KBM-7 (cell line): Measurements from ENCODE around the gene UNC5A.
A peak's percentile ranks its signal among the peaks of the same experiment; 100 is the strongest.
"Not testable (repeated sequence)": the region's sequence is repeated elsewhere in the genome, so short reads cannot be mapped to it uniquely, and the experiment has no call there.

Experiments used
- DNase-seq: peaks from one replicate; pipeline ENCODE4 v3.0.0-alpha.2; 2015
- in situ Hi-C: fragments of 300-500 bp; cut with MboI; formaldehyde crosslinking; loops from 2 replicates; pipeline ENCODE4 v1.14.3; 2020; ENCODE audit warnings: low sequenced_read_pairs, low pct_unique_long_range_greater_than_20kb, mixed read lengths

The UNC5A gene

DNA sequence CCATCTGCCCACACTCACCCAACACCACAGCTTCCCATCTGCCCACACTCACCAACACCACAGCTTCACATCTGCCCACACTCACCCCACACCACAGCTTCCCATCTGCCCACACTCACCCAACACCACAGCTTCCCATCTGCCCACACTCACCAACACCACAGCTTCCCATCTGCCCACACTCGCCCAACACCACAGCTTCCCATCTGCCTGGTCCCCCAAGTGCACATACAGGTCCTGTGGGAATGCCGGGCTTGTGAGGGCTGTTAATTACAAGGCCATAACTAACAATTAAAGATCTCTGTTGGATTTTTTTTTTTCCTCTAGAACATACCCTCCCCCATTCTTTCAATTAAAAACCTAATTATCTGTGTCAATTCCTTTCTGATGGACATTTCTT is 62.7 kb downstream of the UNC5A start:
- in situ Hi-C loops, DNase-seq: not testable (repeated sequence)

DNA sequence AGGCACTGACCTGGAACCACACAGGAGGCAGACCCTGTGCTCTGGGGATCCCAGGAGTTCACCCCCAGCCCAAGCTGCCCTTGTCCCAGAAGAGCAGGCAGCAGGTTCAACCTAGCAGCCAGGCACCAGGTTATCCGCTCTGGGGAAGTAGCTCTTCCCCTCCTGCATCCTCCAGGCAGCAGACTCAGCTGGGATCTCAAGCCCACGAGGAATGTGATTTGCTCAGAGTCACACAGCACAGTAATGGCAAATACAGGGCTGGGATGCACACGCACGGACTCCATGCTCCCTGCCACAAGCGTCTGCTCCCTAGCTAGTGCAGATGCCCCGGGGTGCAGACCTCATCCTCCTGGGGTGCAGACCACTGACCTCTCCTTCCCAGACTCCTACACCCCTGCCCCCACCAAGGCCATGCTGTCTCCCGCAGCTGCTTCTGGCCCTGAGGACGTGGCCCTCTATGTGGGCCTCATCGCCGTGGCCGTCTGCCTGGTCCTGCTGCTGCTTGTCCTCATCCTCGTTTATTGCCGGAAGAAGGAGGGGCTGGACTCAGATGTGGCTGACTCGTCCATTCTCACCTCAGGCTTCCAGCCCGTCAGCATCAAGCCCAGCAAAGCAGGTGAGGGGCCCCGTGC is 63.3 kb downstream of the UNC5A start:
- DNase-seq = no peak
- in situ Hi-C loops = no loop called here

DNA sequence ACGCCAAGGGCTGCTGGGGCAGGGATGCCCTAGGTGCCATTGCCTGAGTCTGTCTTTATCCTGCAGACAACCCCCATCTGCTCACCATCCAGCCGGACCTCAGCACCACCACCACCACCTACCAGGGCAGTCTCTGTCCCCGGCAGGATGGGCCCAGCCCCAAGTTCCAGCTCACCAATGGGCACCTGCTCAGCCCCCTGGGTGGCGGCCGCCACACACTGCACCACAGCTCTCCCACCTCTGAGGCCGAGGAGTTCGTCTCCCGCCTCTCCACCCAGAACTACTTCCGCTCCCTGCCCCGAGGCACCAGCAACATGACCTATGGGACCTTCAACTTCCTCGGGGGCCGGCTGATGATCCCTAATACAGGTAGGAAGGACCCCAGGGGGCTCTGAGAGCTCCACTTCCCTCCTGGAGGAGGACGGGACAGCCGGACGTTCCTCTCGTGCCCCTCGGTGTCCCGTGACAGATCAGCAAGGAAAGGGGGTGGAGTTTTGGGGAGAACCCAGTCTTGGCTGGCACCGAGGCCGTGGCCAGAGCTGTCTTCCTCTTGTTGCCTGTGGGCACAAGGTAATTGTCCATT is 63.9 kb downstream of the UNC5A start:
- DNase-seq = no peak
- in situ Hi-C loops = no loop called here

DNA sequence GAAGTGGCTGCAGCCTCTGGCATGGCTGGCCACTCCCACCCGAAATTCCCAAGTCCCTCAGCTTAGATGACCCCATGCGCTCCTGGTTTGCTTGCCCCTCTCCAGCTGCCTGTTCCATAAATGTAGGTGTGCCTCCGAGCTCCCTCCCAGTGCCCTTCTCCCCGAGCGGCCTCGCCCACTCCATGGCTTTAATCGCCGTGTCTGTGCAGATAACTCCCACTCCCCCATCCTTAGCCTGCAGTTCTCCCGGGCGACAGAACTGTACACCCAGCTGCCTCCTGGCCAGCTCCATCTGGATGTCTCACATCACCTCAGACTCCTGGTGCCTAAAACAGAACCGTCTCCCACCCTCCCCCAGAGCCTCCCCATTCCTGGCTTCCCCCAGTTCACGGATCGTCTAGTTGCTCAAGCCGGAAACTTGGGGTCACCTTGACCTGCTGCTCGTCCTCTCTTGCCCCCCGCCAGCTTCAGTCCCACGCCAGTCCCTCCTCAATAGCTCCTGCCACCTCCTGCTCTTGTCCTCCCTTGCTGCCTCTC is 64.7 kb downstream of the UNC5A start:
- in situ Hi-C loops = no loop called here
- no peak for DNase-seq

DNA sequence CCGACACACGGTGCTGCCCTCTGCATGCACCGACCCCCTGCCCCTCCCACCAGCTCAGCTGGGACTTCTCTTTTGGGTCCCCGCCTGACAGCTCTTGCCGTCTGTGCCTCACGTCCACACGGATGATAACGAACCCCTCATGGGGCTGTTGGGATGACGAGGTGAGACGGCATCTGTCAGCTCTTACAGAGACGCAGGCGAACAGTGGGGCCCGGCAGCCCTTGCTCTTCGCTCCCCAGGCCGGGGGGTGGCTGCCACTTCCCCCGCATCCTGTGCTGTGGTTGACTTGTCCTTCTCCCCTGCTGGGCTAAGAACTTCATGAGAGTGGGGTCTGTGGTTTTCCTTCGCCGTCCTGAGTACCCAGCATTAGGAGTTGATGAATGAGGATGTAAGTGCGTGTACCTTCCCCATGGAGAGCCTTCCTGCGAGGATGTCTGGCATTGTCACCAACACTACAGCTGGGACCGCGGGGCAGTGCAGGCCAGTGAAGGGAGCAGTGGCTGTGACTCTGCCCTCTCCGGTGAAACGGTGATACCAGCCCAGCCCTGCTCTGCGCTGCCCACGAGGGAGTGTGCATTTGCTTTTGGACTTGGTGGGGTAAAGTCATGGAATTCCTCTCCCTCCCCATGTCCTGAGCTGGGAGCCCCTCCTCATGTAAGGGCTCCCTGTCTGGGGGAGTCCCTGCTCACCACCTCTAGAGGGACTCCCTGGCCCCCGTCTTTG is 65.6 kb downstream of the UNC5A start:
- DNase-seq = peak; percentile 84
- in situ Hi-C loops = no loop called here

DNA sequence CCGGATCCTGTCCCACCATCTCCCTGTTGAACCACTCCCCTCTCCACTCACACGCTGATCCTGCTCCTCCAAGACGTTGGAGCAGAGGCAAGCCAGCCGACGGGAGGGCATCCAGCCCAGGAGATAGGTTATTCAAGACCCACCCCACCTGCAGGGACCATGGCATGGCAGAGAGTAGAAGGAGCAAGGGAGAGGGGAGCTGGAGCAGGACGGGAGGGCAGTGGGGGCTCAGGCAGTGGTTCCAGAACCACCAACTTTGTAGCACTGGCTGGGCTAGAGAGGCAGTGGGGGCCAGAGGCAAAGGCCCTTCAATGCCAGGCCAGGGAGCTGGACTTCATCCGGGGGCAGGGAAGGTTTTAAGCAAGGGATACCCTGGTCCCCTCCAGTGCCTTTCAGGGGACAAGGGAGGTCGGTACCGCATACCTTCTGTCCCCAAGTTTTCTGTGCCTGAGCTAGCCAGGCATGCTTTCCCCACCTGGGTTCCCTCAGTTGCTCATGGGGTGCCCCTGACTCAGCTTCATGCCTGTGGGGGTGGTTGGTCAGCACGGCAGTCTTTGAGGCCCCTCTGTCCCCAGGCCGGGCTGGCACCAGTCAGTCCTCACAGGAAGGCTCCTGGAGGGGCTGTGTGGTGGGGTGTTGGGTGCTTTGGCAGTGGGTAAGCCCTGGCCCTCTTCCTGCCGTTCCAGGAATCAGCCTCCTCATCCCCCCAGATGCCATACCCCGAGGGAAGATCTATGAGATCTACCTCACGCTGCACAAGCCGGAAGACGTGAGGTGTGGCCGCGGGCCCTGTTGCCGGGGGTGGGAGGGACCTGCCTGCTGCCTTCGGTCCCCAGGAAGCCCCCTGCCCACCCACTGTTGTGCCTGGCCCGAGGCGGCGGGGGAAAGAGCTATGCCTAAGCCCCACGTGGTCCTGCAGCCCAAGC is 66.4 kb downstream of the UNC5A start:
- no peak for DNase-seq
- in situ Hi-C loops = no loop called here

DNA sequence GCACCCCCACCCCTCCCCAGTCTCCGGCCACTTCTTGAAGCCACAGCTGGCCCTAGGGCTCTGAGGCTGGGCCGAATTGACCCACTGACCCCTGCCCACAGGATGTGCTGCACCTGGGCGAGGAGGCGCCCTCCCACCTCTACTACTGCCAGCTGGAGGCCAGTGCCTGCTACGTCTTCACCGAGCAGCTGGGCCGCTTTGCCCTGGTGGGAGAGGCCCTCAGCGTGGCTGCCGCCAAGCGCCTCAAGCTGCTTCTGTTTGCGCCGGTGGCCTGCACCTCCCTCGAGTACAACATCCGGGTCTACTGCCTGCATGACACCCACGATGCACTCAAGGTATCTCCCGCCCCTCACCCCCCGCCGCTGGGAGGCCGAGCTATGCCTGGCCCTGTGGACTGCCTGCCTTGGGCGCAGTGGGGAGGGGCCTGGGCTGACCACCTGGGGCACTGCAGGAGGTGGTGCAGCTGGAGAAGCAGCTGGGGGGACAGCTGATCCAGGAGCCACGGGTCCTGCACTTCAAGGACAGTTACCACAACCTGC is 67.5 kb downstream of the UNC5A start:
- in situ Hi-C loops = no loop called here
- no peak for DNase-seq

DNA sequence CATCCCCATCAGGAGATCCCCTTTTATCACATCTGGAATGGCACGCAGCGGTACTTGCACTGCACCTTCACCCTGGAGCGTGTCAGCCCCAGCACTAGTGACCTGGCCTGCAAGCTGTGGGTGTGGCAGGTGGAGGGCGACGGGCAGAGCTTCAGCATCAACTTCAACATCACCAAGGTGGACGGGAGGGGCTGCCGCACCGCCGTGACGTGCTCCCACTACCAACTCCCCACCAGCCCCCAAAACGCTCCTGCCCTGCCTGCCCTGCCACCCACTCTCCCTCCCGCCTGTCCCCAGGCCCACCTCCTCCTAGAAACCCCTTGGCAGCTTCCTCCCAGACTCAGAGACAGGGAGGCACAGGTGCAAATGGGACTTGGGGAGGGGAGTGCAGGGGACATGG is 68.1 kb downstream of the UNC5A start:
- no peak for DNase-seq
- in situ Hi-C loops = no loop called here

DNA sequence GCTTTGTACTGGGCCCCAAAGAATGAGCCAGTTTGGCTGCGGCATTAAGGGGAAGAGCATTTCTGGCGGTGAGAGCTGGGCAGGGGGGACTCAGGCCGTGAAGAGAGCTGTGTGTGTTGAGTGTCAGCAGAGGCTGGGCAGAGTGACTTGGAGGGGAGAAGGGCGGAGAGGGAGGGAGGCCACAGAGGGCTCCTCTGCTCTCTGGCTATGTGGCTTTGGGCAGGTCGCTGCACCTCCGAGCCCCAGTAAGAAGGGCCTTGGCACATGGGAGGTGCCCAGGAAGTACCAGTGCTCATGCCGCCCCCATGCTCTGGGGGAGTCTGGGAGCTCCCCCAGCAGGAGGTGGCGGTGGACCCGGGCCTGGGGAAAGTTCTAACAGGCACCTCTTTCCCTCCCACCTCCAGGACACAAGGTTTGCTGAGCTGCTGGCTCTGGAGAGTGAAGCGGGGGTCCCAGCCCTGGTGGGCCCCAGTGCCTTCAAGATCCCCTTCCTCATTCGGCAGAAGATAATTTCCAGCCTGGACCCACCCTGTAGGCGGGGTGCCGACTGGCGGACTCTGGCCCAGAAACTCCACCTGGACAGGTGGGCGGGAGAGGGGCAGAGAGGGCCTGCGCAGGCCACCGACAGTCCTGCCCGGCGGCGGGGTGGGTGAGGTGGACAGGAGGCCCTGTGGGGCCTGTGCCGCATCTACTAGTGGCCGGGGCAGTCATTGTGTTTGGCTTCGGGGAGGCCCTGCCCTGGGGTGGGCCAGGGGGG is 68.7 kb downstream of the UNC5A start:
- no peak for DNase-seq
- in situ Hi-C loops = no loop called here

DNA sequence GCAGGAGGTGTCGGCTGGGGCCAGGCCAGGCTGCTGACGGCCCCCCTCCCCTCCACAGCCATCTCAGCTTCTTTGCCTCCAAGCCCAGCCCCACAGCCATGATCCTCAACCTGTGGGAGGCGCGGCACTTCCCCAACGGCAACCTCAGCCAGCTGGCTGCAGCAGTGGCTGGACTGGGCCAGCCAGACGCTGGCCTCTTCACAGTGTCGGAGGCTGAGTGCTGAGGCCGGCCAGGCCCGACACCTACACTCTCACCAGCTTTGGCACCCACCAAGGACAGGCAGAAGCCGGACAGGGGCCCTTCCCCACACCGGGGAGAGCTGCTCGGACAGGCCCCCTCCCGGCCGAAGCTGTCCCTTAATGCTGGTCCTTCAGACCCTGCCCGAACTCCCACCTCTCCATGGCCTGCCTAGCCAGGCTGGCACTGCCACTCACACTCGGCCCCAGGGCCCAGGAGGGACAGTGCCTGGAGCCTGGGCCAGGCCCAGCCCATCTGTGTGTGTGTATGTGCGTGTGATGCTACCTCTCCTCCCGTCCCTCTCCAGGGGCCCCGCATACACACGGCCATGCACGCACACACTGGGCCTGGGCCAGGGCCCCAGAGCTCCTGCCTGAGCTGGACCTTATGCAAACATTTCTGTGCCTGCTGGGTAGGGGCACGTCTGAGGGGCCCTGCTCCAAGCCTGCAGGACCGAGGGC is 69.5 kb downstream of the UNC5A start:
- DNase-seq = no peak
- in situ Hi-C loops = no loop called here

DNA sequence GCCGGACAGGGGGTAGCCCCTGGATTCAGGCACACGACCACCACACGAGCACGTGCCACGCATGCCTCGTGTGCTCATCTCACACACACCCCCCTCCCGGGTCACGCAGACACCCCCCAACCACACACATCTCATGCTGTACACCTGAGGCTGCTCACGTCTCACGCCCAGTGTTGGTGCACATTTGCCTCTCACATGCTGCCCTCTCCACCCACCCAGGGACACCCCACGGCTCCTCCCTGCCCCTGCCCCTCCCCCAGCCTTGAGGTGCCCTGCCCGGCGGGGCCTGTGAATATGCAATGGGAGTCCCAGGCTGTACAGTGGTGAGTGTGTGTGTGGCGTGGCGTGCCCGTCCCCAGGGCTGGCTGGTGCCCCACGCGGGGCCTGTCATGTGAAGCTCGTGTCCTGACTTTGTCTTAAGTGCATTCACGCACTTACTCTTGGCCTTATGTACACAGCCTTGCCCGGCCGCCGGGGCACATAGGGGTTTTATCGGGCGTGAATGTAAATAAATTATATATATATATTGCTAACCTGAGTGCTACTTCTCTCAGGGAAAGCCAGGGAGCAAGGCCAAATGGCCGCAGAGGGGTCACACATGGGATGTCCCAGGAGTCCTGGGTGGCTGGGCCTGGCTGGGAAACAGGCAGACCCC is 70.1 kb downstream of the UNC5A start:
- in situ Hi-C loops = no loop called here

DNA sequence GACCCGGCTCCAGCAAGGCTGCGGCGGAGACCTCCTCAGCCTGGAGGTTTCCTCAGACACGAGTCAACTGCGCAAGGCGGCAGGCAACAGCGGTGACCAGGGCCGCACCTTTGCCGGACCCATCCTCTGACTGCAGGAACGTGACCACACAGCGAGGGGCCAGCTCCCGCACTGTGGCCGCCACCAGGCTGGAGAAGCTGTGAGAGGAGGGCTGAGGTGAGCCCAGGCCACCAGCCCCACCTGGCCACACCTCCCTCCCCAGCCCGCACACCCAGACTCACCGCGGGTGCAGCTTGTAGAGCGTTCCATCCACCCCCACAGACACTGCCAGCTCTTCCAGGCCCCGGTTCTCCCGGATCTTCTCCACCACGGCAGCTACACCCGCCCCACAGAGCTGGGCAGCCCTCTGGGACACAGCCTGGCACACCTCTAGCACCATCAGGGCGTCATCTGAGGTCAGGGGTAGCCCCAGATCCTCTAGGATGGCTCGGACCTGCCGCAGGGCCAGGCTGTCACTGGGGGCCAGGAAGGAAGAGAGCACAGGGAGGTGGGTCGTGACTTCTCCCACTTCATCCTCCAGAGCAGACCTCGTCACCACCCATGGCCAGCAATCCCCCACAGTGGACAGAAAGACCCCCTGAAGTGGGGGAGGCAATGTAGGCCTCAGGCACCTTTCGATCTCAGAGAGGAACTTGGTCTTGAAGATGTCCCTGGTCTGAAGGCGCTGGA is 70.8 kb downstream of the UNC5A start:
- in situ Hi-C loops = no loop called here
- DNase-seq = no peak

More for the DNA sequence above, 70.1 kb downstream of the UNC5A start:
- DNase-seq = no peak

DNA sequence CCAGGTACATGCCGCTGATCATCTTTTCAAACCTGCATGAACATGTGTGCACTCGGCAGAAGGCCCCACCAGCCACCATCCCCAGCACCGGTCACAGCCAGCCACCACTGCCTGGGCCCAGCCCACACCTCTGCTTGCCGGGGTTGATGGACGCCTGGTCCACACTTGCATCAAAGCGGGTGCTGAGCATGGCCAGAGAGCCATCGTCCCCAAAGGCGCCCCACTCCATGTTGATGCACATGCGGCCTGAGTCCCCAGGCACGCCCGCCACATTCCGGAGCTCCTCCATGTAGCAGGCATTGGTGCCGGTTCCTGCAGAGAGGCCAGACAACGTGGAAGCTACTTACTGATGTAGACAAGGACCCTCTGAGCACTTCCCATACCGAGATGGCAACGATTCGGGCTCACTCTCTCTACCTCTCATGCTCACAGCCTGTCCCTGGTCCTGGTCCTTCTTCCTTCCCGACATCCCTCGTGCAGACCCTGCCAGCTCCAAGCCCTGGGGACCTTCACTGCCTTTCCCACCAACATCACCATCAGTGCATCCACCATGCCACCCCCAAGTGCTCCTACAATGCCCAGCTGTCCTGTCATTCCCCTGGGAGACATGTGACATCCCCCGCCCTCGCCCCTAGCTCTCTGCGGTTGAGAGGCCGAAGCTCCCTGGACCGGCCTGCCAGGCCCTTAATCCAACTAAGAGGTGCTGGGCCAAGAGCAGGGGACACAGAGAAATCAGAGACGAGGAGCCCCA is 71.6 kb downstream of the UNC5A start:
- in situ Hi-C loops = no loop called here
- no peak for DNase-seq

DNA sequence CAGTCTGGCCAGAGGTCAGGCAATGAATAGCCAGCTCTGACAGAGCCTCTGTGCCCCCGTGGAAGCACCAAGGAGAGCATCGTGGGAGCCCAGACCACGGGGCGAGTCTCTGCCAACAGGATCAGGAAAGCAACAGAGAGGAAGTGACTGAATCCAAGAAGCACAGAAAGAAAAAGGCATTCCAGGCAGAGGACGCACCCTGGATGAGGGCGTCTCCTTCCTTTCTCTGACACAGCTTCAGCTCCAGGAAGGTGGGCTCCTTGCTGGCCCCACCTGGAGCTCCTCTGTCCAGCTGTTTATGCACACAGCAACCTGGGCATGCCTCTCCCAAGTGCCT is 72.2 kb downstream of the UNC5A start:
- DNase-seq = no peak
- in situ Hi-C loops = no loop called here

DNA sequence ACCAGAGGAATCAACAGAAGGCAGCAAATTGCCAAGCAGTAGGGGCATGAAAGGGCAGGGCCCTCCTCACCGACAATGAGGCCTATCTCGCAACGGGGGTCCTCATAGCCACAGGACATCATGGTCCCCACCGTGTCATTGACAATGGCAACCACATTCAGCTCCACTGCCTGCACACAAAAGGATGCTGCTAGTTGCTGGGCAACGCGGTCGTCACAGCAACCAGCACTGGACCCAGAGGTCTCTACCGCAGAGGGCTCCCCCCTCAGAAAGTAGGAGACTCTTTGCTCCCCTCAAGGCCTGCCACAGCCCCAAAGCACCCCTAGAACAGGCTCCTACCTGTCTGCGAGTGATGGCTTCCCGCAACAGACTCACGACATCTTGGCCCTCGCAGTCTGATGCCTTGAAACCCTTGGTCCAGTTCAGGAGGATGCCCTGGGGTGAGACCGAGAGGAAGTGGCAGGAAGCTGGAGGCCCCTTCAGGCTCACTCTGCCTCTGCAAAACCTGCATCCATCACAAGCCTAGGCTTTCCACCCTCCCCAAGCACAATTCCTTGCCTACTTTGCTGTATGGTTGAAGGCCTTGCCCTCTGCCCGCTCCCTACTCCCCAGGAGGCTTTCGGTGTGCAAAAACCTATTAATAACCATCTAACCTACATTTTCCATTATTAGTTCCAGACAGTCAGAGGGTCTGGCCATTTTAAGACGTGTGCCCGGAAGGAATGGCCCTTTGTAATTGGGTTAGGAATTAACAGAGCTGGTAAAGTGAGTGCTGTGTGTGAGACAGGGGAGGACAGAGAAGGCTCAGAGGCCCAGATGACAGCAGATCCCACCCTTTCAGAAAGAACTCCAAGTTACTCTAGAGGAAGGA is 73.6 kb downstream of the UNC5A start:
- in situ Hi-C loops = no loop called here
- no peak for DNase-seq

DNA sequence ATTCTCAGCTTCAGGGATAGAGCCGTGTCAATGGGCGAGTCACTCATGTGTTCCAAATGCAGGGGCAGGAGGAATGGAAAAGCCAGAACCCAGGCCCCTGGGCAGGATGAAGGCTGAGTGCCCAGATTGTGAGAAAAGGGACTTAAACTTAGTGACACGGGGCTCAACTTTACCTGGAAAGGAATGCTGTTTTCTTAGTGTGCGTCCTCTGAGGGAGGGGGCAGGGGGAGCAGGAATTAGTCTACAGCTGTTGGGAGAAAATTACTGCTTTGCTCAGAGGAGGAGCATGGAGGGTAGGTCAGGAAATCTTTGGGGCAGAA is 74.2 kb downstream of the UNC5A start:
- in situ Hi-C loops = no loop called here
- DNase-seq = no peak
